GM18526 (cell line): ENCODE data around the gene ARHGAP24.

Experiments used
- POLR2A ChIP-seq: IDR thresholded peaks from 3 replicates; pipeline ENCODE4 v1.6.1; 2011; ENCODE audit not compliant: insufficient read length; ENCODE audit errors: extremely low read depth

The ARHGAP24 gene

GRCh38 chr4:85823295-85823694 lies 348.3 kb downstream of the ARHGAP24 start:
- TF ChIP-seq POLR2A = no peak

DNA sequence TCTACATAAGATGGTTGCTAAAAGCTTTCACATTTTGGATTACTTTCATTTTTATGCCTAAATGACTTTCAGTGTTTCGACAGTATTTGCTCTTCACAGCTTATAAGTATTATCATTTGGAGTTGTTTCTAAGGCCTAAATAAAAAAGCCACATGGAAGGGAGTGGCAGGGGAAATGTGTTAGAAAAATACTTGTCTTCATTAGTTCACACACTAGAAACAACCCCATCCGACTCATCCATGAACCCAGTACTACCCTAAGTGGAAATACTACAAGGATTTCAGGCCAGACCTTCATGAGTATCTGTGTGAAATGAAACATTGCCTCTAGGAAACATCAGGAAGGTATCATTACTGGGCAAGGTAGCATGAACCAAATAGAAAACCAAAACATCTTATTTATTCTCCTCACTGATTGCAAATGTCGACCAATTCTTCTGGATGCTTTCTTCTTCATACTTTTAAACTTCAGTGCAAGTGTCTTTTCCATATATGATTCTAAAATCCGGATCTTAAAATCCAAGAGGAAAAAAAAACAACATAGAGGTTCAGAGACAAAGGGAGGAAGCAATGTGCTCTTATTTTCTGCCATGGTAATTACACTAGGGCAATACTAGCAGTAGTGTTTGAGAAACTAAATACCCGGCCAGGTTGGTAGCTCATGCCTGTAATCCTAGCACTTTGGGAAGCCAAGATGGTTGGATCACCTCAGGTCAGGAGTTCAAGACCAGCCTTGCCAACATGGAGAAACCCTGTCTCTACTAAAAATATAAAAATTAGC lies 349.4 kb downstream of the ARHGAP24 start:
- TF ChIP-seq POLR2A = no peak

GRCh38 chr4:85826060-85826678 lies 351.2 kb downstream of the ARHGAP24 start:
- TF ChIP-seq POLR2A = no peak

DNA sequence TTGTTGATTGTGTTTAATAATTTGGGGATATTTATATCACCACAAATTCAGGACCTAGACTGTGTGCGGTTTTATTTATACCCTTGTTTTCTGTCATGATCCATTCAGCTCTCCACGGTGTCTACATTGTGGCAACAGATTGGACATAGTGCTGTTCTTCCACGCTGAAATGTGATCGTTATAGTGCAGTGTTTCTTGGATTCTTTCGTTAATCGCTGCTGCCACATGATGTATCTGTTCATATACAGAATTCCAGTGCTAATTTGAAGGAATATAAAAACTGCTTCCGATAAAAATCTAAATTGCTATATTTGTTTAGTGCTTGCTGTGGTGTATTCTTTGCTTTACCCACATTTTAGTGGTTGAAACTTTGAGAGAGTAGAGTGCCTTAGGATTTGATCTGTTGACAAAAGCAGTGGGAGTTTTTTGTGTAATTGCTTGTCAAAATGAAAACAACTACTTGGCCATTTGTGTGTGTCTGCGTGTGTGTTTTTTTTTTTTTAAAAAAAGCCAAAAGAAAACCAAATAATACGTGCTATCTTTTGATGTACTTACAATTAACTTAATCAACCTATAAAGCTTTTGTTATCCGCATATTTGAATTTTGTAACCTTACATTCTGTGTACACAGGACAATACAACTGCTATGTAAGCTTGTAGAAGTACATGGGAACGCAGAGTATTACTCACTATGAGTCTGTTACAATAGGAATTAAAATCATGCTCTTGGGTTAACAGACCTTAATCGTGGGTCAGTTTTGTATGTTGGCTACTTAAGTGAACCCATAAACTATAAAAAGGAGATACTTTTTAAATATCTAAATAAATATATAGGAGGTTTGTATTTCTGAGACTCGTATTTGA lies 353.3 kb downstream of the ARHGAP24 start:
- no peak for TF ChIP-seq POLR2A

DNA sequence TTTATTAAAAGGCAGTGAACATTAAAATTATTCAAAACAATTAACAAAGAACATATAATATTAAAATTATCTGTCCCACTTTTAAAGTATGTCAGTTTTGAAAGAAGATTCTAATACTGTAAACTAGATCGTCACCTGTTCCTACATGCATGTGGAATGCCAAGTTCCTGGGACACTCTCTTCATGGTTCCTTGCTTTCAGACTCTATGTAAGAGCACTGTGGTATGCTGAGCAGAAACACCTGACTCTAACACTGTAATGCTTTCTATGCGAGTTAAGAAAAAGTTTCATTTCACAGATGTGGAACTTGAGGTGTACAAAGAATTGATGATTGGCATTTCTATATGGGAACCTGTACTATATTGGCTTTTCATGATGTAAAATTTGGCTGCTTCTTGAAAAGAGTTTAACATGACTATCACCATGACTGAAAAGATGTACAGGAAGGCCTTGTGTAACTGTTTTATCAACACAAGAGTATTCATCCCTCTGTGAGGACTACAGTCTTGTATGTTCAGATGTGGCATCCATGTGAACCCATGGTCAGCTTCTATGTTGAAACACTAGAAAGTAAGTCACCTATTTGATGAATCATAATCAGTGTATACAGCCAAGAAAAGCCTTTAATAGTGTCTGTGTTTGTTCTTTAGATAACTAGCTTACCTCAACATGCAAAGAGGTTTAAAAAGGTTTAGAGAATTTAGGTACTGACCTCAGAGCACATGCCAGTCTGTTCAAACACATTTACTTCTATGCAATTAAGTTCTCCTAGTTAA lies 354.5 kb downstream of the ARHGAP24 start:
- TF ChIP-seq POLR2A = no peak

- TF ChIP-seq POLR2A = no peak
Measured at GRCh38 chr4:85831647-85832046, 356.7 kb downstream of the ARHGAP24 start.

DNA sequence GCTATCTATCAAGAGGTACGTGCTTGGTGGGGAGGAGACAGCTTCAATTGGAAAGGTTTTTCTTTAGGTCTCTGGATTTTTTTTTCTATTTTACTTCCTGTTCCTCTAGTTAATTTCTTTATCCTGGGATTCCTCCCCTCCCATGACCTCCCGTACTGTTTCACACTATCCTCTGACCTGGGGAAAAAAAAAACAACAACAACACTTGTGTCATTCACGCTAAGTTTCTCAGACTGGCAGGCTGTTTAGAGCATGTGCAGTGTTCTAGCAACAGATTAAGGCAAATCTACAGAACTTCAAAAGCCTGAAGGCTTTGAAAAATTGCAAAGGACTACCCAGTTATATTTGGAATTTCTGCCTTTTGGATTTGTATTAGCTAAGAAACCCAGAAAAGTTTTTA lies 358.4 kb downstream of the ARHGAP24 start:
- no peak for TF ChIP-seq POLR2A

- TF ChIP-seq POLR2A = no peak
Measured at GRCh38 chr4:85834934-85835333, 360.0 kb downstream of the ARHGAP24 start.

DNA sequence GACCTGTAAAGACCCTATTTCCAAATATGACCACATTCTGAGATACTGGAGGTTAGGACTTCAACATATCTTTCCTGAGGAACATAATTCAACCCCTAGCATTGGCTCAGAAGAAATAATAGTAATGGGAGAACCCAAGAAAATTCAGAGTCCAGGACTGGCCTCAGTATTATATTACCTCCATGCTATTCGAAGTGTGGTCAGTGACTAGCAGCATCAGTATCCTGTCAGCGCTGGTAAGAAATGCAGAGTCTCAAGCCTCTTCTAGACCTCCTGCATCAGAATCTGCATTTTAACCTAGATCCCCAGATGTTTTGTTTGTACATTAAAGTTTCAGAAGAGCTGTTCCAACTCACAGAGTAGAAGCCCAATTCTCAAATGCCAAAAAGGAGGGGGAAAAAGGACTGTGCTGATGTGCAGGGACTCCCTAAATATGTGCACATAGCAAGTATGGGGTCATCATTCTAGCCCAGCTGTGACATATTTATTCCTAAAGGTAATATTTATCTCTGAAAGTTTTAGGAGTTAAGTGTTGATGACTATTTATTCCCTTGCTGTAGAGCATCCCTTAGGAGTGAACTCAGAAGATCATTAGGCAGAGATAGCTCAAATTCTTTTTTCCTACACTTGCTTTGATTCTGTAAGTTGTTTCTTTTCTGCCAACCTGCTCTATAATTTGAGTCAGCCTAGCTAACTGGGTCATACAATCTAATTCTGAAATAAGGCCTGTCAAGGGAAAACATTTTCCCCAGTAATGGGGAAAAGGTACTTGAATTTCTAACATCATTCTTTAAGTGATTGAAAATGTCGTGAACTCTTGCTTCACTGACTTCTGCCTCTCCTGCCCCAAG lies 361.9 kb downstream of the ARHGAP24 start:
- no peak for TF ChIP-seq POLR2A

DNA sequence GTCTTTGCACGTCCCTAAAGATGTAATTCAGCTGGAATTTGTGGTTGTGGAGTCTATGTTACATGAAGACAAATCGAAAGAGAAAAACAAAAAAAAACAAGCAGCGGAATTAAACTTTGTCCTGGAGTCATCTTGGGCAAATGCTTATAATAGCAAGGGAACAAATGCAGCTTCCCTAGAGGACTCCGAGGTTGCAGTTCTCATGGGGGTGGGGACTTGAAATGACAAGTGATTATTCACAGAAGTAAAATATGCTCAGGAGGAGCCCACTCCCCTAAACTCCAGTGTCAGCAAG lies 362.4 kb downstream of the ARHGAP24 start:
- no peak for TF ChIP-seq POLR2A

DNA sequence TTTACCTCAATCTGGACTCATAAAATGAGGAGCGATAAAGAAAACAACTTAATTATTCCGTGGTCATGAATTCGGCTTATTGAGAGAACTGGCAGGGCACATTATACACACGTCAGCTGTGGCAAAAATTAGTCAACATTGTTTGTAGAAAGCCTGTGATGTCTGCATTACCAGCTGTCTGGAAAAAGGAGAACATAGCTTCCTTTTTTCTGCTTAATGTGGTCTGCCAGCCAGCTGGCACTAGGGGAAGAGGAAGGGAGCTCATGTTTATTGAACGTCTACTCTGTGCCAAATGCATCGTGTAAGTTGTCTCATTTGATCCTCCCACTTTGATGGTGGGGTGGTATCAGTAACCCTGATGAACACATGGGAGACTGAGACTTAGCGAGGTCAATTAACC lies 367.6 kb downstream of the ARHGAP24 start:
- no peak for TF ChIP-seq POLR2A

DNA sequence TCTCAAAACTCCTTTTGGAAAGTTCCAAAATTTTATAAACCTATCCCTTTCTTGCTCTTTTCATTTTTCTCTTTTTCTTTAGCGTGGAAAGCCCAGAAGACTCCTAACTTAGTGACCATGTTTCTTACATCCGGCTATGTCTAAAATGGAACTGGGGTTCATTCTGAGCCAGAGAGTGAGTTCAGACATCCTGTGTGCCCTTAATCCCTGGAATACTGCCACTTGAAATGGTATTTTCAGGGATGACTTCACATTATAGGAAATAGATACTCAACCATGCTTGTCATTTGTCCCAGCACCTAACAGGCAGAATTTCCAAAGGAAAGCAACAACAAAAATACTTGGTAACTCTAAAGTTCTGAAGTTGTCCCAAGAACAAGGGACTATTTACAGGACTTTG lies 379.6 kb downstream of the ARHGAP24 start:
- no peak for TF ChIP-seq POLR2A

DNA sequence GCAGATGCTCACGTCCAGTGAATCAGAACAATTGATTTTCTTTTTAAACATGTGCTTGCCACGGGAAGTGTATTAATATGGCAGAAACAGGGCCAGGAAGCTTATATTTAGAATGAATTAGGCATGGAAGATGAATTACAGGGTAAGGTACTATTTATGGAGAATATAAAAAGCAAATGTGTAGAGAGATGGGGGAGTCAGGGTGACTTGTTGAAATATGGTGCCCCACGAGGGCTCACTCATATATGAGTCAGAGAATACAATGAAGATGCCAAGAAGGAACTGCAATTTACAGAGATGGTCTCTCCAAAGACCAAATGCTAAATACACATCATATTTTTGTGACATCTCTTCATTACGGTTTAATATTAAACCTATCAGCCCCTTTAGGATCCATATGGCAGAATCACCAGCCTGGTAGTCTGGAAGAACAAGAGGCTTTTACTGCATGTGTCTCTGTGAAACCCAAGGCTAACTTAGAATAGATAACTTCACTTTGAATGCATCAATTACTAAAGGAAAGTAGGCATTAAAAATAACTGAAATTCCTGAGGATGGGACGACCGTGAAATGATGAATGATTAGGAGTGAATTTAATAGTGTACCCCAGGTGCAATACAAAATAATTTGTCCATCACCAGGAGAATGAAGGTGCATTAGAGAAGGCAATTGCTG lies 385.3 kb downstream of the ARHGAP24 start:
- TF ChIP-seq POLR2A = no peak
